Measurements from ENCODE around the gene C1orf159.

Gene C1orf159

DNA sequence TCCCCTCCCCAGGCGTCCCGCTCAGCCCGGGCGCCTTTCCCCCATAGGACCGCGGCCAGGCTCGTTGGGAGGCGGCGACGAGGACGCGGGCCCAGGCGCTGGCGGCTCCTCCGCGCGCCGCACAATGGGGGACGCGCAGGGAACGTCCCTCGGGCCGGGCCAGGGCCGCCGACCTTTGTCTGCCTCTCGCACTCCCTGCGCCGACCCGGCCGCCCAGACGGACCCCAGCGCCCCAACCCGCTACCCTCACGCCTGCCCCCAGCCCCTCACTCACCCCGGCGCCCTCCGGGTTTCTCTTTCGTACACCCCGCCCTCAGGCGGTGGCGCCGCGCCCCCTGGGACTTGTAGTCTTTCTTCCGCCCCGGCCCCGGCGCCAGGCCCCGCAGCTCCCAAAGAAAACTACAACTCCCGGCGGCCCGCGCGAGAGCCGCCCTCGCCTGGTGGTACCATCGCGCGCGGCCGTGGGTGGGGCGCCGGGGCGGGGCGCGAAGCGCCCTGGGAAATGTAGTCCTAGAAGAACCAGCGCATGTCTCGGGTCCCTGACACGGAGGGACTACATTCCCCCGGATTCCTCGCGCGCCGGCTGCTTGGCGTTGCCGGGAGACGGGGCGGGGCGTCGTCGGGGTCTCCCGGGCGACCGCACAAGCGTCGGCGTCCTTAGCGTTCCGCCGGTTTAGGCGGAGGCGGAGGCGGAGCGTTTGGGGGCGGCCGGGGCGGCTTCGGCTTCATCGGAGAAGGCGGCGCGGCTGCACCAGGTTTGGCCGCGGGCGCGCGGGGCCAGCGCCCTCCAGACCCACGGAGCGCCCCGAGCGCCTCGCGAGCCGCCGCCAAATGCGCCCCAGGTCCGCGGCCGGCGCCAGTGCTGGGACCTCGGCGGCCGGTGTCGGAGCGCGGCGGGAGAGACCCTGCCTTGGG is at the start of gene C1orf159:
C1orf159 (minus strand) TSS at position 304 of the 915 bp plus-strand sequence. CDS start 24,546 bp downstream, outside the sequence.
- Histone ChIP-seq H3K36me3 (ENCODE audit: insufficient read depth, low read length) (peaks cover 11% of the 10 kb centered on the region), H3K27ac (peak within 1 kb of the TSS; percentile 57; the same call in 1 of the 2 replicates), H3K9me3 (ENCODE audit: low read depth, low read length) (no peaks in the 10 kb centered on the region), H3K9ac (ENCODE audit: insufficient read length) (peak within 1 kb of the TSS; percentile 80), H3K4me3 (peak within 1 kb of the TSS; percentile 88)
- DNase-seq (ENCODE audit: low read depth, low spot score): peak; percentile 78
- TF ChIP-seq POLR2AphosphoS5 (IDR thresholded peaks at IDR 0.05; ENCODE audit: borderline replicate concordance, low read depth, low read length): peak; percentile 70
- TF ChIP-seq EZH2 (IDR thresholded peaks at IDR 0.05): no peak
- TF ChIP-seq FOXP2 (optimal IDR thresholded peaks at IDR 0.05; ENCODE audit: control extremely low read depth, extremely low read length, insufficient read depth): peak; percentile 51

DNA sequence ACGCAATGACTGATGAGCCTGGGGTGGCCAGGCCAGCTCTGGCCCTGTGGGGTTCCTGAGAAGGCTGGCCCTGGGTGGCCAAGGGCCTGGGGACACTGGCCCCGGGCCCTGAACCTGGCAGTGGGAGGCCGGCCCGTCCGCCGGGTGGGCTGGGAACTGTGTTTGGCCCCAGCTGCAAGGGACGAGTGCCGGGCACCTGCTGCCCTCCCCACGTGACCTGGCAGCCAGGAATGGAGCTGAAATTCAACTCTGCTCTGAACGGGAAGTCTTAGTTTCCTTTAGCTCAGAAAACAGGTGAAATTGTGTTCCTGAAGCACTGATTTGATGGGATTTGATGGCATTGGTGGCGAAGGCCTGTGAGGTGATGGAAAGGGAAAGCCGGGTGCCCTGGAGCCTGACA is 49.6 kb upstream of the C1orf159 start:
- Histone ChIP-seq H3K4me3 (no peak overlapping the region), H3K27ac (no peak overlapping the region), H3K9me3 (ENCODE audit: low read depth, low read length) (no peaks in the 10 kb centered on the region), H3K9ac (ENCODE audit: insufficient read length) (no peak overlapping the region), H3K36me3 (ENCODE audit: insufficient read depth, low read length) (no peaks in the 10 kb centered on the region)
- no peak for DNase-seq (ENCODE audit: low read depth, low spot score)
- TF ChIP-seq FOXP2 (optimal IDR thresholded peaks at IDR 0.05; ENCODE audit: control extremely low read depth, extremely low read length, insufficient read depth): no peak
- TF ChIP-seq POLR2AphosphoS5 (IDR thresholded peaks at IDR 0.05; ENCODE audit: borderline replicate concordance, low read depth, low read length): no peak
- no peak for TF ChIP-seq EZH2 (IDR thresholded peaks at IDR 0.05)

DNA sequence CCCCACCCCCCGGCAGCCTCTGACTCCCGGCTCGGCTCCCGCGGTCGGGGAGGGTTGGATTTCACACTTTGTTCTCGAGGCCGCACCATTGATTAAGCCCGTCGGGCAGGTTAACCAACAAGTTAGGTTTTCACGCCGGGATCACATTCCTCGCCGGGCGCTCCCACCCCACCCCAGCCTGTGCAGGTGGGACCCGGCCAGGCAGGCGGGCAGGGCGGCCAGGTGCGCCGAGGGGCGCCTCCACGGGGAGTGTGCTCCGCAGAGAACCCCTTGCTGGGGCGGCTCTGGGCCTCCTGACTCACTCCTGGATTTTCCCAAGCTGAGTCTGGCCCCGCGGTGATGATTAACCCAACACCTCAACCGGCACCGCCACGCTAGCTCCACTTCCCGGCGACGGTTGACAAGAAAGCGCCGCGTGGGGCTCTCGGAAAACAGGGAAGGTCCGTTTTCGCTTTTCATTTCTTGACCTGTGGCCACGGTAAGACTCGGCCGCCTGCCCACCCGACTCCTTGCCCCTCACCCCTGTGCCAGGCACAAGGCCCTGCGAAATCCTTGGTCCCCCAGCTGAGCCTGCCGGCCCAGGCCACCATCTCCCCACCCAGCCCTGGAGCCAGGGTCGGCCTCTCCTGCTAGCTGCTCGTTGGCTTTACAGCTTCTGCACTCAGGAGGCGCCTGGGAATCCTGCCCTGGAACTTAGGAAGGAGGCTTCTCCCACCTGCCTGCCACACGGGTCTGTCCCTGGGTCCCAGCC is 49.0 kb upstream of the C1orf159 start:
- no peak overlapping the region for H3K27ac ChIP-seq
- TF ChIP-seq EZH2 (IDR thresholded peaks at IDR 0.05): no peak
- no peak for TF ChIP-seq FOXP2 (optimal IDR thresholded peaks at IDR 0.05; ENCODE audit: control extremely low read depth, extremely low read length, insufficient read depth)
- TF ChIP-seq POLR2AphosphoS5 (IDR thresholded peaks at IDR 0.05; ENCODE audit: borderline replicate concordance, low read depth, low read length): no peak
- H3K4me3 ChIP-seq: no peak overlapping the region
- H3K9me3 ChIP-seq (ENCODE audit: low read depth, low read length): no peaks in the 10 kb centered on the region
- no peak overlapping the region for H3K9ac ChIP-seq (ENCODE audit: insufficient read length)
- no peak for DNase-seq (ENCODE audit: low read depth, low spot score)
- H3K36me3 ChIP-seq (ENCODE audit: insufficient read depth, low read length): no peaks in the 10 kb centered on the region

DNA sequence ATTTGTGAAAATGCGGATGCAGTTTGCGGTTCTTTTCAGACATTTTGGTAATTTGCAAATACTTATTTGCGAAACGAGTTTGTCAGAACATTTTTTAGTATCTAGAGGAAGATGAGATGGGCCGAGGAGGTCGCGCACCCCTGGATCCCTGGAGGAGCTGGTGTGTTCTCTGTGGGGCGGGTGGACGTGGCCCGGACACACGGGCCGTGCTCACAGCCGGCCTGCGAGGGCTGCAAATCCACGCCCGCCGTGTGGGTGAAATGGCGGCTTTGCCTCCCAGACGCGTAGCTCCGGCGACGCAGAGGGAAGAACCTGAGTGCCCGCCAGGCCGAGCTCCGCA is 48.4 kb upstream of the C1orf159 start:
- H3K4me3 ChIP-seq: no peak overlapping the region
- H3K9ac ChIP-seq (ENCODE audit: insufficient read length): no peak overlapping the region

DNA sequence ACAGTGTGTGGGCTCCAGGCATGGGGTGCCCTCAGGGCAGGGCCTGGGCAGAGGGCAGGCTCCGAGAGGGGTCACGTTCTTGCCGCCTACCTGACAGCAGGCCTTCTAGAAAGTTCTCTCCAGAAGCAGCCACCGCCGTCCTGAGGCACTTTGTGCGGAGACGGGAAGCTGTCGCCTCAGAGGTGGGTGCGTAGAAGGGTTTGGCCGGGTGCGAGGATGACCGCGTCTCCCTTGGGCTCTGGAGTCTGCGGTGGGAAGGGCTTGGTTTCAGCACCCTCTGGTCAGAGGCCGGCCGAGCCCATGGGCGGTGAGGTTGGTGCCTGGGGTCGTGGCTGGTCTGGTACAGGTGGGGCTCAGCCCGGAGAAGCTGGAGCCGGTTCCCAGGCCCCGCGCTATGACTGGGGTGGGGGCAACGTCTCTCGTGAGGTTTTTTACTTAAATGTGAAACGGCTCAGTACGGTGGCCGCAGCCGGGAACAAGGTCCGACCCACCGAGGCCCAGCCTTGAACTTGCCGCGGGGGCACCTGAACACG is 47.7 kb upstream of the C1orf159 start:
- H3K9ac ChIP-seq (ENCODE audit: insufficient read length): no peak overlapping the region
- no peaks in the 10 kb centered on the region for H3K36me3 ChIP-seq (ENCODE audit: insufficient read depth, low read length)
- no peaks in the 10 kb centered on the region for H3K9me3 ChIP-seq (ENCODE audit: low read depth, low read length)
- TF ChIP-seq POLR2AphosphoS5 (IDR thresholded peaks at IDR 0.05; ENCODE audit: borderline replicate concordance, low read depth, low read length): no peak
- TF ChIP-seq EZH2 (IDR thresholded peaks at IDR 0.05): no peak
- no peak for TF ChIP-seq FOXP2 (optimal IDR thresholded peaks at IDR 0.05; ENCODE audit: control extremely low read depth, extremely low read length, insufficient read depth)
- H3K4me3 ChIP-seq: no peak overlapping the region
- no peak for DNase-seq (ENCODE audit: low read depth, low spot score)
- H3K27ac ChIP-seq: no peak overlapping the region

More for the DNA sequence above, 48.4 kb upstream of the C1orf159 start:
- Histone ChIP-seq H3K27ac (peak overlapping the region; percentile 48), H3K36me3 (ENCODE audit: insufficient read depth, low read length) (no peaks in the 10 kb centered on the region), H3K9me3 (ENCODE audit: low read depth, low read length) (no peaks in the 10 kb centered on the region)
- TF ChIP-seq POLR2AphosphoS5 (IDR thresholded peaks at IDR 0.05; ENCODE audit: borderline replicate concordance, low read depth, low read length) (no peak), FOXP2 (optimal IDR thresholded peaks at IDR 0.05; ENCODE audit: control extremely low read depth, extremely low read length, insufficient read depth) (no peak), EZH2 (IDR thresholded peaks at IDR 0.05) (no peak)
- no peak for DNase-seq (ENCODE audit: low read depth, low spot score)

DNA sequence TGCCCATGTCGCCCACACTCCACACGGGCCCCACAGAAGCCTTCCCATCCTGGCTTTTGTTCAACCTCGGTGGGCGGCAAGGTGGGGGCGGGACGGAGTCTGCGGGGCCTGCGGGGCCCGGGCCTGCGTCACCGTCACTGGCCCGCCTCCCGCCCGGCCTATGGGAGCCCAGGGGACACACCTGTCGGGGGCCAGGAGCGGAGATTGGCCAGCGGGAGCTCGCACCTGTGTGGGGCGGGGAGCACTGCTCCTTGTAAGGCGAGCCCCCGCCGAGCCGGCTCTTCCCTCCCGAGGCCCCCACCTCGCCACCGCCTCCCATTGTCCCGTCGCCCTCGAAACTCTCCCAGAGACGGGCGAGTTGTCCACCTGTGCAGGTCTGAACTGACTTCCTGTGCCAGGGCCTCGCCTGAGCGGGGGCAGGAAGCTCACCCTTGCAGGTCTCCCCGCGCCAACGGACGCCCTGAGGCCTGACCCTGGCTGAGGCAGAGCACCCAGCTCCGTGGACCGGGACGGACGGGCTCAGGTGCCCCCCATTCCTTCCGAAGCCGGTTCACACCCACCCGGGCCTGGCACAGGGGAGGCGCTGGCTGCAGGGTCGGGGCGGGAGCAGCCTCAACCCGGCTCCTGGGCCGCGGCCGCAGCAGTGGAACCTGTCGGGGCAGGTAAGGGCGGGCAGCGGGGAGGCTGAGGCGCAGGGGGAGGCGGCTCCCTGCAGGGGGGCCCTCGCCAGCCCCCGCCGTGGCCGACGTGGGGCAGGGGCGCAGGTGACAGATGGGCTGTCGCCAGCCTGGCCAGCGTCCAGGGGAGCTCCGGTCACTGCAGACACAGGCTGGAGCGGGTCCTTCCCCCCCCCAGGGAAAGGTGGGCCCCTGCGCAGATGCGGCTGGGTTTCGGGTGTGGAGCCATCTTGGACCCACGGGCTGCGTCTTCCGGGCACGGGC is 47.0 kb upstream of the C1orf159 start:
- DNase-seq (ENCODE audit: low read depth, low spot score): no peak
- Histone ChIP-seq H3K36me3 (ENCODE audit: insufficient read depth, low read length) (no peaks in the 10 kb centered on the region), H3K27ac (no peak overlapping the region), H3K9ac (ENCODE audit: insufficient read length) (no peak overlapping the region), H3K9me3 (ENCODE audit: low read depth, low read length) (no peaks in the 10 kb centered on the region), H3K4me3 (no peak overlapping the region)
- TF ChIP-seq EZH2 (IDR thresholded peaks at IDR 0.05) (no peak), FOXP2 (optimal IDR thresholded peaks at IDR 0.05; ENCODE audit: control extremely low read depth, extremely low read length, insufficient read depth) (no peak), POLR2AphosphoS5 (IDR thresholded peaks at IDR 0.05; ENCODE audit: borderline replicate concordance, low read depth, low read length) (no peak)

GRCh38 chr1:1161683-1162079 is 45.8 kb upstream of the C1orf159 start:
- no peak overlapping the region for H3K4me3 ChIP-seq
- no peak for TF ChIP-seq POLR2AphosphoS5 (IDR thresholded peaks at IDR 0.05; ENCODE audit: borderline replicate concordance, low read depth, low read length)
- TF ChIP-seq EZH2 (IDR thresholded peaks at IDR 0.05): no peak
- no peak for TF ChIP-seq FOXP2 (optimal IDR thresholded peaks at IDR 0.05; ENCODE audit: control extremely low read depth, extremely low read length, insufficient read depth)
- no peak overlapping the region for H3K9ac ChIP-seq (ENCODE audit: insufficient read length)
- H3K36me3 ChIP-seq (ENCODE audit: insufficient read depth, low read length): no peaks in the 10 kb centered on the region
- no peaks in the 10 kb centered on the region for H3K9me3 ChIP-seq (ENCODE audit: low read depth, low read length)
- DNase-seq (ENCODE audit: low read depth, low spot score): no peak
- no peak overlapping the region for H3K27ac ChIP-seq
